ENCODE results near the gene TOGARAM1.

The TOGARAM1 gene

GRCh38 chr14:44961554-44962333 is at the start of gene TOGARAM1, which contains the start of gene KLHL28:
TSS of gene TOGARAM1 (plus strand) at chr14:44962190. CDS start at chr14:44962422, 232 bp downstream.
TSS of gene KLHL28 (minus strand) at chr14:44961947. CDS start at chr14:44945928, 16,019 bp downstream.
- DNase-seq (ENCODE audit: low read depth) = peak; percentile 92

- no peak for DNase-seq (ENCODE audit: low read depth)
Measured at GRCh38 chr14:44914849-44915248, 47.1 kb upstream of the TOGARAM1 start.

GRCh38 chr14:44928793-44929192 is 33.2 kb upstream of the TOGARAM1 start:
- DNase-seq (ENCODE audit: low read depth) = no peak

- no peak for DNase-seq (ENCODE audit: low read depth)
Measured at GRCh38 chr14:44935155-44935554, 26.8 kb upstream of the TOGARAM1 start.

GRCh38 chr14:44937547-44937946 is 24.4 kb upstream of the TOGARAM1 start:
- DNase-seq (ENCODE audit: low read depth) = no peak

GRCh38 chr14:44940211-44940610 is 21.8 kb upstream of the TOGARAM1 start:
- no peak for DNase-seq (ENCODE audit: low read depth)

- DNase-seq (ENCODE audit: low read depth) = no peak
Measured at GRCh38 chr14:44940944-44941343, 21.0 kb upstream of the TOGARAM1 start.

- no peak for DNase-seq (ENCODE audit: low read depth)
Measured at GRCh38 chr14:44941591-44941990, 20.4 kb upstream of the TOGARAM1 start.

GRCh38 chr14:44942436-44942835 is 19.6 kb upstream of the TOGARAM1 start:
- no peak for DNase-seq (ENCODE audit: low read depth)

- no peak for DNase-seq (ENCODE audit: low read depth)
Measured at GRCh38 chr14:44944107-44944506, 17.9 kb upstream of the TOGARAM1 start.

GRCh38 chr14:44945264-44945663 is 16.7 kb upstream of the TOGARAM1 start:
- DNase-seq (ENCODE audit: low read depth) = no peak

GRCh38 chr14:44951051-44951450 is 10.9 kb upstream of the TOGARAM1 start:
- DNase-seq (ENCODE audit: low read depth) = no peak

GRCh38 chr14:44952391-44953110 is 9.4 kb upstream of the TOGARAM1 start:
- no peak for DNase-seq (ENCODE audit: low read depth)

- DNase-seq (ENCODE audit: low read depth) = no peak
Measured at GRCh38 chr14:44954750-44955149, 7.2 kb upstream of the TOGARAM1 start.

- no peak for DNase-seq (ENCODE audit: low read depth)
Measured at GRCh38 chr14:44955528-44955927, 6.5 kb upstream of the TOGARAM1 start.

- no peak for DNase-seq (ENCODE audit: low read depth)
Measured at GRCh38 chr14:44956866-44957265, 5.1 kb upstream of the TOGARAM1 start.

GRCh38 chr14:44959538-44959937 is 2.5 kb upstream of the TOGARAM1 start:
- no peak for DNase-seq (ENCODE audit: low read depth)

- DNase-seq (ENCODE audit: low read depth) = no peak
Measured at GRCh38 chr14:44960146-44960545, 1.8 kb upstream of the TOGARAM1 start.

- no peak for DNase-seq (ENCODE audit: low read depth)
Measured at GRCh38 chr14:44960646-44961045, 1.3 kb upstream of the TOGARAM1 start.

- DNase-seq (ENCODE audit: low read depth) = peak; percentile 28
Measured at GRCh38 chr14:44961151-44961553, 838 bp upstream of the TOGARAM1 start.

GRCh38 chr14:44962334-44963043 is 499 bp downstream of the TOGARAM1 start:
- no peak for DNase-seq (ENCODE audit: low read depth)

- DNase-seq (ENCODE audit: low read depth) = no peak
Measured at GRCh38 chr14:44963044-44963528, 1.1 kb downstream of the TOGARAM1 start.
